A549 (cell line): ENCODE measurements around the gene HIVEP3. TPM values are rescaled to one million over a fixed set of nuclear protein-coding genes. Genes with fewer than 3 reads are reported as not detected.

Experiments used
- ATAC-seq, 2 experiments: fragments of 200-7000 bp in 1 of 2; fragments of >200 bp in 1 of 2; cut with Nextera tagmentation in 1 of 2; cut with Tn5 transposase in 1 of 2; 3 replicates each; pipeline versions ENCODE4 v1.8.0 to v1.9.1; 2018 to 2020; ENCODE audit warnings: mild to moderate bottlenecking in 1 of 2, moderate library complexity in 1 of 2
- CTCF ChIA-PET: fragments of 300-600 bp; sonication (Branson Sonifier 250); formaldehyde crosslinking; extraction: SDS; loops from one replicate; lab custom pipeline; 2021; ENCODE audit warnings: antibody characterized with exemption, inconsistent platforms; lab: Yijun Ruan, JAX
- POLR2A ChIA-PET: fragments of 350-600 bp; formaldehyde crosslinking; extraction: SDS; loops from one replicate; lab custom pipeline; 2021; ENCODE audit warnings: antibody characterized with exemption, inconsistent platforms; lab: Yijun Ruan, JAX
- DNase-seq, 2 experiments: peaks; one replicate each; pipeline versions ENCODE4 v3.0.0 to v3.0.0-alpha.2; 2011 to 2016; ENCODE audit warnings: low read depth in 1 of 2, low spot score in 1 of 2
- FAIRE-seq: peaks from 2 replicates; lab custom pipeline; 2011; peaks lifted over from hg19 to GRCh38; lab: Jason Lieb, UNC
- H3K27ac ChIP-seq, 2 experiments: fragments of >200 bp; sonication (Bioruptor Twin); formaldehyde crosslinking; 3 replicates each; pipeline ENCODE4 v1.5.1; 2016 to 2017
- H3K4me1 ChIP-seq: fragments of >200 bp; sonication (Bioruptor Twin); formaldehyde crosslinking; 3 replicates; pipeline ENCODE4 v1.6.1; 2016
- H3K4me2 ChIP-seq: fragments of >200 bp; sonication (Bioruptor Twin); formaldehyde crosslinking; 3 replicates; pipeline ENCODE4 v1.6.1; 2016
- H3K4me3 ChIP-seq: fragments of >200 bp; sonication (Bioruptor Twin); formaldehyde crosslinking; 3 replicates; pipeline ENCODE4 v1.5.1; 2016
- H3K9me3 ChIP-seq: fragments of >200 bp; sonication (Bioruptor Twin); formaldehyde crosslinking; 3 replicates; pipeline ENCODE4 v1.6.1; 2016
- BCL3 ChIP-seq: fragments of >200 bp; sonication (Bioruptor Twin); formaldehyde crosslinking; IDR thresholded peaks from 3 replicates; pipeline ENCODE4 v1.6.1; 2016
- CBX2 ChIP-seq: fragments of 200-600 bp; sonication (generic); IDR thresholded peaks from 2 replicates; pipeline ENCODE4 v1.6.1; 2016; ENCODE audit warnings: low read depth, mild to moderate bottlenecking, borderline replicate concordance
- CHD4 ChIP-seq: fragments of 200-600 bp; sonication (generic); IDR thresholded peaks from 2 replicates; pipeline ENCODE4 v1.6.1; 2016; ENCODE audit warnings: antibody characterized with exemption, mild to moderate bottlenecking, borderline replicate concordance
- E2F6 ChIP-seq: IDR thresholded peaks from 2 replicates; pipeline ENCODE4 v1.6.1; 2012; ENCODE audit warnings: low read depth, borderline replicate concordance
- EHF ChIP-seq: fragments of 250-450 bp; sonication (Bioruptor Pico); IDR thresholded peaks from 2 replicates; pipeline ENCODE4 v1.5.0; 2020; ENCODE audit warnings: mild to moderate bottlenecking
- ELK1 ChIP-seq: fragments of 150-350 bp; IDR thresholded peaks from 2 replicates; pipeline ENCODE4 v1.6.1; 2014; ENCODE audit warnings: low read depth, mild to moderate bottlenecking, low read length
- ESRRA ChIP-seq: fragments of 150-350 bp; IDR thresholded peaks from 2 replicates; pipeline ENCODE4 v1.6.1; 2014; ENCODE audit warnings: mild to moderate bottlenecking, low read length, borderline replicate concordance
- FOSB ChIP-seq: fragments of 250-450 bp; sonication (Bioruptor Pico); IDR thresholded peaks from 2 replicates; pipeline ENCODE4 v1.5.0; 2020; ENCODE audit warnings: mild to moderate bottlenecking, moderate library complexity
- FOXS1 ChIP-seq: fragments of 250-450 bp; sonication (Bioruptor Pico); IDR thresholded peaks from 2 replicates; pipeline ENCODE4 v1.5.0; 2020; ENCODE audit warnings: mild to moderate bottlenecking, moderate library complexity
- HDAC2 ChIP-seq: fragments of 200-600 bp; sonication (generic); IDR thresholded peaks from 2 replicates; pipeline ENCODE4 v1.6.1; 2016
- HOXA7 ChIP-seq: fragments of 250-450 bp; sonication (Bioruptor Pico); IDR thresholded peaks from 2 replicates; pipeline ENCODE4 v1.5.0; 2020; ENCODE audit warnings: mild to moderate bottlenecking, moderate library complexity
- HOXB5 ChIP-seq: fragments of 250-450 bp; sonication (Bioruptor Pico); IDR thresholded peaks from 2 replicates; pipeline ENCODE4 v1.5.0; 2020; ENCODE audit warnings: mild to moderate bottlenecking, moderate library complexity
- MAFK ChIP-seq: fragments of 450-650 bp; IDR thresholded peaks from 2 replicates; pipeline ENCODE4 v1.6.1; 2014; ENCODE audit not compliant: partially characterized antibody
- MAX ChIP-seq: IDR thresholded peaks from 2 replicates; pipeline ENCODE4 v1.6.1; 2012
- NFE2L2 ChIP-seq: fragments of 150-350 bp; conservative IDR thresholded peaks from 2 replicates; pipeline ENCODE4 v1.6.1; 2014; ENCODE audit warnings: low read length
- NR3C1 ChIP-seq: fragments of >200 bp; sonication (Bioruptor Twin); formaldehyde crosslinking; IDR thresholded peaks from 3 replicates; pipeline ENCODE4 v1.6.1; 2017
- PBX3 ChIP-seq: IDR thresholded peaks from 2 replicates; pipeline ENCODE4 v1.6.1; 2012
- PHF8 ChIP-seq: fragments of 200-600 bp; sonication (generic); IDR thresholded peaks from 2 replicates; pipeline ENCODE4 v1.6.1; 2016; ENCODE audit warnings: low read depth, mild to moderate bottlenecking, antibody characterized with exemption, moderate library complexity, borderline replicate concordance
- POLR2A ChIP-seq: IDR thresholded peaks from 2 replicates; pipeline ENCODE4 v1.6.1; 2012; ENCODE audit warnings: mild to moderate bottlenecking, low read length
- POLR2AphosphoS2 ChIP-seq: conservative IDR thresholded peaks from 2 replicates; pipeline ENCODE4 v1.6.1; 2012; ENCODE audit warnings: low read length, improper control_type of control experiment, inconsistent platforms
- RAD21 ChIP-seq, 2 experiments: fragments of >200 bp in 1 of 2; sonication (Bioruptor Twin) in 1 of 2; formaldehyde crosslinking in 1 of 2; IDR thresholded peaks in 1 of 2; conservative IDR thresholded peaks in 1 of 2; 2 replicates in 1 of 2; 3 replicates in 1 of 2; pipeline ENCODE4 v1.6.1; 2012 to 2018; ENCODE audit warnings: inconsistent platforms in 1 of 2
- RARB ChIP-seq: fragments of 250-450 bp; sonication (Bioruptor Pico); IDR thresholded peaks from 2 replicates; pipeline ENCODE4 v1.8.0; 2021; ENCODE audit warnings: mild to moderate bottlenecking, moderate library complexity
- RFX5 ChIP-seq: fragments of 450-650 bp; IDR thresholded peaks from 2 replicates; pipeline ENCODE4 v1.7.1; 2014; ENCODE audit warnings: antibody characterized with exemption, mild to moderate bottlenecking, moderate library complexity
- SREBF2 ChIP-seq: fragments of 450-650 bp; IDR thresholded peaks from 2 replicates; pipeline ENCODE4 v1.6.1; 2014; ENCODE audit warnings: mild to moderate bottlenecking, moderate library complexity
- USF2 ChIP-seq: fragments of 450-650 bp; IDR thresholded peaks from 2 replicates; pipeline ENCODE4 v1.6.1; 2014; ENCODE audit warnings: antibody characterized with exemption
- ZC3H11A ChIP-seq: fragments of 450-650 bp; IDR thresholded peaks from 2 replicates; pipeline ENCODE4 v1.6.1; 2014; ENCODE audit warnings: antibody characterized with exemption, mild to moderate bottlenecking
- ZSCAN20 ChIP-seq: fragments of 250-450 bp; sonication (Bioruptor Pico); IDR thresholded peaks from 2 replicates; pipeline ENCODE4 v1.8.0; 2022; ENCODE audit warnings: mild to moderate bottlenecking, moderate library complexity
- WGBS: methylation state at CpG from one replicate; pipeline ENCODE4 v1.1.6; 2017; ENCODE audit errors: missing lambda C conversion rate; 5-methylcytosine and 5-hydroxymethylcytosine counted together
- polyA plus RNA-seq, 4 experiments: library from polyadenylated mRNA; depleted of rRNA in 3 of 4; stranded (reverse); fragments of >200 nt; fragmentation: RNase III in 1 of 4; extraction: RNeasy Plus Mini Kit Qiagen cat#74134 plus additional on column Dnase treatment in 1 of 4; gene quantifications; 2 replicates in 3 of 4; 3 replicates in 1 of 4; pipeline ENCODE4 v1.2.3, GENCODE V29; 2011 to 2017

HIVEP3 gene
- polyA plus RNA-seq, 2 of the 4 experiments (the other 2 are of a cell fraction) = 1.5 to 2.0 TPM

GRCh38 chr1:41856151-41856943, 62.4 kb downstream of the HIVEP3 start:
- no peak overlapping the region for H3K4me3 ChIP-seq
- WGBS = 91% methylated on average over 13 of the region's 13 CpGs
- H3K9me3 ChIP-seq = no peaks in the 10 kb centered on the region
- no peak for DNase-seq
- POLR2A ChIA-PET = no interaction called here
- CTCF ChIA-PET = interaction anchor here (1.5 kb wide), 1 partner anchor 9 kb away, joined by 3 read pairs; no protein-coding TSS in a partner anchor
- peaks cover 32% of the 10 kb centered on the region for H3K4me1 ChIP-seq
- FAIRE-seq = no peak
- no peak for TF ChIP-seq PHF8
- no peak for TF ChIP-seq BCL3
- no peak for TF ChIP-seq POLR2A
- TF ChIP-seq ZC3H11A = no peak
- TF ChIP-seq ESRRA = no peak
- no peak for TF ChIP-seq CBX2
- TF ChIP-seq E2F6 = no peak
- TF ChIP-seq PBX3 = no peak
- no peak for TF ChIP-seq EHF
- no peak for TF ChIP-seq ELK1
- TF ChIP-seq HOXA7 (CRISPR knock-in tag) = no peak
- TF ChIP-seq NFE2L2 = no peak
- TF ChIP-seq MAX = no peak
- no peak for TF ChIP-seq ZSCAN20 (CRISPR knock-in tag)
- no peak for TF ChIP-seq HDAC2
- no peak for TF ChIP-seq POLR2AphosphoS2
- TF ChIP-seq SREBF2 = no peak
- TF ChIP-seq RFX5 = no peak
- no peak for TF ChIP-seq NR3C1
- no peak for TF ChIP-seq MAFK
- no peak overlapping the region for H3K27ac ChIP-seq
- ATAC-seq = no peak
- H3K4me2 ChIP-seq = peak overlapping the region; percentile 28; the same call in 1 of the 3 replicates

GRCh38 chr1:41855713-41856112, 63.0 kb downstream of the HIVEP3 start:
- FAIRE-seq (no peak), DNase-seq (no peak), ATAC-seq (no peak)
- 73% methylated on average over 2 of the region's 2 CpGs for WGBS
- peak overlapping the region; percentile 28; the same call in 1 of the 3 replicates for H3K4me2 ChIP-seq
- ChIA-PET CTCF (interaction anchor here (1.5 kb wide), 1 partner anchor 8 kb away, joined by 3 read pairs; no protein-coding TSS in a partner anchor), POLR2A (no interaction called here)
- TF ChIP-seq RAD21 (conservative IDR thresholded peaks at IDR 0.05 in 1 of 2, IDR thresholded peaks at IDR 0.05 in 1 of 2) (no peak), FOXS1 (CRISPR knock-in tag) (no peak), CHD4 (no peak), RARB (CRISPR knock-in tag) (no peak), USF2 (no peak), FOSB (CRISPR knock-in tag) (no peak), HOXB5 (CRISPR knock-in tag) (no peak)
- H3K9me3 ChIP-seq = no peaks in the 10 kb centered on the region
- H3K4me3 ChIP-seq = no peak overlapping the region
- peaks cover 26% of the 10 kb centered on the region for H3K4me1 ChIP-seq
- H3K27ac ChIP-seq = no peak overlapping the region
